HepG2 (cell line): ENCODE results near the gene ESF1. TPM values are rescaled to one million over a fixed set of nuclear protein-coding genes. Genes with fewer than 3 reads are reported as not detected.
A peak's percentile ranks its signal among the peaks of the same experiment; 100 is the strongest.

ENCODE experiments used
- AHDC1 ChIP-seq: sonication (generic); formaldehyde crosslinking; IDR thresholded peaks from 2 replicates; pipeline ENCODE4 v1.5.1; 2020; ENCODE audit warnings: mild to moderate bottlenecking, missing genetic modification reagents, borderline replicate concordance
- AKAP8 ChIP-seq: sonication (generic); formaldehyde crosslinking; IDR thresholded peaks from 2 replicates; pipeline ENCODE4 v1.5.1; 2020; ENCODE audit warnings: mild to moderate bottlenecking, missing genetic modification reagents
- BORCS8-MEF2B ChIP-seq: sonication (generic); formaldehyde crosslinking; IDR thresholded peaks from 2 replicates; pipeline ENCODE4 v1.8.0; 2022; ENCODE audit warnings: mild to moderate bottlenecking, missing genetic modification reagents
- KLF15 ChIP-seq: sonication (generic); formaldehyde crosslinking; IDR thresholded peaks from 2 replicates; pipeline ENCODE4 v1.8.1; 2023; ENCODE audit warnings: borderline replicate concordance, mild to moderate bottlenecking, inconsistent platforms, missing genetic modification reagents, mixed read lengths
- LCORL ChIP-seq, 2 experiments: fragments of 450-650 bp in 1 of 2; sonication (generic) in 1 of 2; formaldehyde crosslinking in 1 of 2; IDR thresholded peaks; 2 replicates each; pipeline versions ENCODE4 v1.5.0 to v1.6.1; 2017 to 2020; ENCODE audit warnings: antibody characterized with exemption in 1 of 2, missing genetic modification reagents in 1 of 2
- MAFF ChIP-seq: IDR thresholded peaks from 2 replicates; pipeline ENCODE4 v1.6.1; 2011; ENCODE audit warnings: low read depth, low read length, improper control_type of control experiment
- MLXIP ChIP-seq: sonication (generic); formaldehyde crosslinking; IDR thresholded peaks from 2 replicates; pipeline ENCODE4 v1.9.0; 2021; ENCODE audit warnings: missing genetic modification reagents, borderline replicate concordance
- MTA3 ChIP-seq: sonication (generic); formaldehyde crosslinking; IDR thresholded peaks from 2 replicates; pipeline ENCODE4 v1.4.0; 2020; ENCODE audit warnings: missing genetic modification reagents
- MYPOP ChIP-seq: sonication (generic); formaldehyde crosslinking; IDR thresholded peaks from 2 replicates; pipeline ENCODE4 v1.8.1; 2023; ENCODE audit warnings: mild to moderate bottlenecking, moderate library complexity, missing genetic modification reagents
- NCOA1 ChIP-seq: sonication (generic); formaldehyde crosslinking; IDR thresholded peaks from 2 replicates; pipeline ENCODE4 v1.9.0; 2021; ENCODE audit warnings: missing genetic modification reagents
- NCOA5 ChIP-seq: sonication (generic); formaldehyde crosslinking; IDR thresholded peaks from 2 replicates; pipeline ENCODE4 v1.4.0; 2020; ENCODE audit warnings: missing genetic modification reagents
- RORA ChIP-seq: sonication (generic); formaldehyde crosslinking; IDR thresholded peaks from 2 replicates; pipeline ENCODE4 v1.5.0; 2020; ENCODE audit warnings: mild to moderate bottlenecking, missing genetic modification reagents, moderate library complexity
- SAP130 ChIP-seq: IDR thresholded peaks from 2 replicates; pipeline ENCODE4 v1.6.1; 2016; ENCODE audit warnings: low read depth
- SOX13 ChIP-seq, 3 experiments: fragments of 450-650 bp in 1 of 3; sonication (generic) in 1 of 3; formaldehyde crosslinking in 1 of 3; IDR thresholded peaks in 2 of 3; conservative IDR thresholded peaks in 1 of 3; 2 replicates each; pipeline versions ENCODE4 v1.5.0 to v1.6.1; 2016 to 2020; ENCODE audit warnings: antibody characterized with exemption in 1 of 3, mild to moderate bottlenecking in 1 of 3, missing compliant biosample characterization in 1 of 3, missing genetic modification reagents in 1 of 3, moderate library complexity in 1 of 3
- TRIM22 ChIP-seq: fragments of 450-650 bp; IDR thresholded peaks from 2 replicates; pipeline ENCODE4 v1.6.1; 2017
- ZFY ChIP-seq: sonication (generic); formaldehyde crosslinking; IDR thresholded peaks from 2 replicates; pipeline ENCODE4 v1.4.0; 2020; ENCODE audit warnings: missing genetic modification reagents
- ZNF703 ChIP-seq: sonication (generic); formaldehyde crosslinking; IDR thresholded peaks from 2 replicates; pipeline ENCODE4 v1.5.1; 2020; ENCODE audit warnings: missing genetic modification reagents, mild to moderate bottlenecking, moderate library complexity, borderline replicate concordance
- polyA plus RNA-seq, 8 experiments: library from polyadenylated mRNA; depleted of rRNA in 3 of 8; stranded (reverse) in 7 of 8; unstranded in 1 of 8; fragments of >200 nt; fragmentation: Illumina TruSeq in 4 of 8; extraction: Trizol in 4 of 8; gene quantifications; 2 replicates each; pipeline versions ENCODE4 v1.2.1 to v1.2.3, GENCODE V29; 2011 to 2016; ENCODE audit warnings: low read depth in 4 of 8, missing spikeins in 1 of 8, mixed read lengths in 1 of 8; ENCODE audit not compliant: insufficient read depth in 1 of 8
- total RNA-seq, 5 experiments: library from RNA; depleted of rRNA; stranded (reverse); fragments of >200 nt; fragmentation: Illumina TruSeq; extraction: Trizol; gene quantifications; 2 replicates each; pipeline ENCODE4 v1.2.3, GENCODE V29; 2016; ENCODE audit warnings: low read depth in 1 of 5

ESF1 gene
- total and polyA plus RNA-seq, 2 of the 13 experiments (the other 11 are each of a cell fraction or from before 2014, with no cell fraction given): 7.3 to 66.9 TPM

- peak; percentile 80 for TF ChIP-seq AKAP8 (CRISPR knock-in tag)
- no peak; the same call in 1 of the 2 replicates for TF ChIP-seq SOX13 (IDR thresholded peaks at IDR 0.05)
- peak in 1 of 2 experiments; percentile 79; a peak in 2 of 4 replicates for TF ChIP-seq SOX13 (CRISPR knock-in tag; conservative IDR thresholded peaks at IDR 0.05 in 1 of 2, IDR thresholded peaks at IDR 0.05 in 1 of 2)
- no peak for TF ChIP-seq MTA3 (CRISPR knock-in tag)
- peak; percentile 70 for TF ChIP-seq ZNF703 (CRISPR knock-in tag)
- peak; percentile 99 for TF ChIP-seq SAP130 (CRISPR knock-in tag)
- TF ChIP-seq ZFY (CRISPR knock-in tag): peak; percentile 99
- TF ChIP-seq MYPOP: peak; percentile 88
- TF ChIP-seq LCORL (IDR thresholded peaks at IDR 0.05): peak; percentile 31; the same call in 1 of the 2 replicates
- peak; percentile 74 for TF ChIP-seq LCORL (CRISPR knock-in tag; IDR thresholded peaks at IDR 0.05)
- TF ChIP-seq BORCS8-MEF2B (CRISPR knock-in tag): peak; percentile 97; the same call in 1 of the 2 replicates
- TF ChIP-seq TRIM22: no peak
- peak; percentile 77; the same call in 1 of the 2 replicates for TF ChIP-seq MLXIP
- no peak for TF ChIP-seq NCOA5
- no peak for TF ChIP-seq MAFF
- TF ChIP-seq KLF15 (CRISPR knock-in tag): peak; percentile 94
- TF ChIP-seq RORA (CRISPR knock-in tag): no peak
- no peak for TF ChIP-seq AHDC1 (CRISPR knock-in tag)
- TF ChIP-seq NCOA1 (CRISPR knock-in tag): peak; percentile 89; the same call in 1 of the 2 replicates
Observed at GRCh38 chr20:13784893-13785715, at the start of gene ESF1, which contains the start of gene NDUFAF5 (continued).
